Measurements from ENCODE around the gene MOSMO. TPM values are rescaled to one million over a fixed set of nuclear protein-coding genes. Genes with fewer than 3 reads are reported as not detected.
"Not testable (repeated sequence)": the region's sequence is repeated elsewhere in the genome, so short reads cannot be mapped to it uniquely, and the experiment has no call there.

MOSMO gene
- total RNA-seq, 1 experiment from 2014 or later, result 12.4 TPM

DNA sequence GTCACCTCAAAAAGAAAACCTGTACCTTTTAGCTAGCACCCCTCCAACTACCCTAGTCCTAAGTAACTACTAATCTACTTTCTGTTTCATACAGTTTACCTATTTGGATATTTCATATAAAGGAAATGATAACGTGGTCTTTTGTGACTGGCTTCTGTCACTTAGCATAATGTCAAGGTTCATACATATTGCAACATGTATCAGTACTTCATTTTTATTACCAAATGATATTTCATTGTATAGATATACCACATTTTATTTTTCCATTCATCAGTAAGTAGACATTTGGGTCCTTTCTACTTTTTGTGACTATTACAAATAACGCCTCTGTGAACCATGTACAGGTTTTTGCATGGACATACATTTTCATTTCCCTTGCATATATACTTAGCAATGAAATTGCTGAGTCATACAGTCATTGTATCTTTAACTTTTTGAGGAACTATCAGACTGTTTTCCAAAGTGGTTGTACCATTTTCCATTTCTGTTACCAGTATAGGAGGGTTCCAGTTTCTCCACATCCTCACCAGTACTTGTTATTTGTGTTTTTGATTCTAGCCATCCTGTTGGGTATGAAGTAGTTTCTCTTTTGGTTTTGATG is 23.7 kb downstream of the MOSMO start:
- Histone ChIP-seq H3F3A (ENCODE audit: low read length, unreplicated experiment) (no peaks in the 10 kb centered on the region), H3K79me2 (ENCODE audit: low read length) (peaks cover 96% of the 10 kb centered on the region), H3K9ac (ENCODE audit: low read length) (no peak overlapping the region), H2AFZ (ENCODE audit: low read length) (no peak overlapping the region), H3K9me2 (replicated peaks; ENCODE audit: low read length) (no peaks in the 10 kb centered on the region), H3K36me3 (ENCODE audit: low read depth, low read length) (peaks cover 28% of the 10 kb centered on the region), H3K9me3 (ENCODE audit: low read length) (no peaks in the 10 kb centered on the region), H4K20me1 (ENCODE audit: low read length) (no peaks in the 10 kb centered on the region), H3K4me1 (ENCODE audit: insufficient read depth, low read length) (peaks cover 35% of the 10 kb centered on the region), H3K4me3 (ENCODE audit: low read length) (no peak overlapping the region), H3K27me3 (ENCODE audit: low read length) (no peaks in the 10 kb centered on the region), H3K4me2 (ENCODE audit: low read length) (no peak overlapping the region), H3K27ac (ENCODE audit: low read length) (0 out of 2 replicates have a peak overlapping the region, but pooled peaks have one; percentile 11)
- intact Hi-C loops (cut with micrococcal nuclease), result no loop called here
- ATAC-seq (no peak), DNase-seq (no peak)
- no peak for TF ChIP-seq CTCF (conservative IDR thresholded peaks at IDR 0.05; ENCODE audit: low read depth, low read length)
- TF ChIP-seq EZH2phosphoT487 (IDR thresholded peaks at IDR 0.05; ENCODE audit: borderline replicate concordance, low read length), result no peak
- TF ChIP-seq EZH2 (IDR thresholded peaks at IDR 0.05; ENCODE audit: low read length, unreplicated experiment), result no peak
- ChIA-PET CTCF (no interaction called here), POLR2A (ENCODE audit: unreplicated experiment) (interaction anchor here (0.6 kb wide), 1 partner anchor 20 kb away, joined by 6 read pairs; no protein-coding TSS in a partner anchor)
- no TSS peak for BruUV-seq (replicated peaks)

DNA sequence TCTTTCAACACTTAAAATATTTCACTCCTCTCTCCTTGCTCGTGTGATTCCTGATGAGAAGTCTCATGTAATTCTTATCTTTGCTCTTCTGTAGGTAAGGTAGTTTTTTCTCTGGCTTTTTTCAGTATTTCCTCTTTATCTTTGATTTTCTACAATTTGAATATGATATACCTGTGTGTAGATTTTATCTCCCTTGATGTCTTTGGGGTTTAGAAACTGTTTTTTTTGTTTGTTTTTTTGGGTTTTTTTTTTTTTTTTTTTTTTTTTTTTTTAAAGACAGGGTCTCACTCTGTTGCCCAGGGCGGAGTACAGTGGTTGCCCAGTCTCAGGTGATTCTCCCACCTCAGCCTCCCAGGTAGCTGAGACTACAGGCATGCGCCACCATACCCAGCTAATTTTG is 26.6 kb downstream of the MOSMO start:
- Histone ChIP-seq H3K79me2 (ENCODE audit: low read length) (peaks cover 83% of the 10 kb centered on the region), H3K9me2 (replicated peaks; ENCODE audit: low read length) (no peaks in the 10 kb centered on the region), H3K4me1 (ENCODE audit: insufficient read depth, low read length) (peaks cover 9% of the 10 kb centered on the region), H3K36me3 (ENCODE audit: low read depth, low read length) (peaks cover 39% of the 10 kb centered on the region), H3K27ac (ENCODE audit: low read length) (no peak overlapping the region), H3K9ac (ENCODE audit: low read length) (no peak overlapping the region), H2AFZ (ENCODE audit: low read length) (no peak overlapping the region), H3K4me2 (ENCODE audit: low read length) (no peak overlapping the region), H3K27me3 (ENCODE audit: low read length) (no peaks in the 10 kb centered on the region), H3K9me3 (ENCODE audit: low read length) (no peaks in the 10 kb centered on the region), H4K20me1 (ENCODE audit: low read length) (no peaks in the 10 kb centered on the region), H3F3A (ENCODE audit: low read length, unreplicated experiment) (no peaks in the 10 kb centered on the region), H3K4me3 (ENCODE audit: low read length) (no peak overlapping the region)
- no peak for TF ChIP-seq EZH2phosphoT487 (IDR thresholded peaks at IDR 0.05; ENCODE audit: borderline replicate concordance, low read length)
- TF ChIP-seq EZH2 (IDR thresholded peaks at IDR 0.05; ENCODE audit: low read length, unreplicated experiment), result no peak
- TF ChIP-seq CTCF (conservative IDR thresholded peaks at IDR 0.05; ENCODE audit: low read depth, low read length), result no peak
- no peak for ATAC-seq
- POLR2A ChIA-PET (ENCODE audit: unreplicated experiment), result no interaction called here
- intact Hi-C loops (cut with micrococcal nuclease), result no loop called here
- no TSS peak for BruUV-seq (replicated peaks)
- no peak for DNase-seq
- CTCF ChIA-PET, result no interaction called here

- no peaks in the 10 kb centered on the region for H3F3A ChIP-seq (ENCODE audit: low read length, unreplicated experiment)
- no peaks in the 10 kb centered on the region for H3K27me3 ChIP-seq (ENCODE audit: low read length)
- TF ChIP-seq CTCF (conservative IDR thresholded peaks at IDR 0.05; ENCODE audit: low read depth, low read length) (no peak), EZH2 (IDR thresholded peaks at IDR 0.05; ENCODE audit: low read length, unreplicated experiment) (no peak), EZH2phosphoT487 (IDR thresholded peaks at IDR 0.05; ENCODE audit: borderline replicate concordance, low read length) (no peak)
- CTCF ChIA-PET, result no interaction called here
- POLR2A ChIA-PET (ENCODE audit: unreplicated experiment), result no interaction called here
- ATAC-seq (no peak), DNase-seq (no peak)
- H2AFZ ChIP-seq (ENCODE audit: low read length), result no peak overlapping the region
- intact Hi-C loops (cut with micrococcal nuclease), result no loop called here
- no TSS peak for BruUV-seq (replicated peaks)
- peaks cover 77% of the 10 kb centered on the region for H3K79me2 ChIP-seq (ENCODE audit: low read length)
- no peak overlapping the region for H3K4me3 ChIP-seq (ENCODE audit: low read length)
- no peaks in the 10 kb centered on the region for H3K9me3 ChIP-seq (ENCODE audit: low read length)
- no peak overlapping the region for H3K9ac ChIP-seq (ENCODE audit: low read length)
- H3K27ac ChIP-seq (ENCODE audit: low read length), result no peak overlapping the region
- peaks cover 39% of the 10 kb centered on the region for H3K36me3 ChIP-seq (ENCODE audit: low read depth, low read length)
- no peaks in the 10 kb centered on the region for H3K9me2 ChIP-seq (replicated peaks; ENCODE audit: low read length)
- H3K4me2 ChIP-seq (ENCODE audit: low read length), result no peak overlapping the region
- H3K4me1 ChIP-seq (ENCODE audit: insufficient read depth, low read length), result peaks cover 2% of the 10 kb centered on the region
- no peaks in the 10 kb centered on the region for H4K20me1 ChIP-seq (ENCODE audit: low read length)
Observed at GRCh38 chr16:22035153-22035552, 27.2 kb downstream of the MOSMO start.

DNA sequence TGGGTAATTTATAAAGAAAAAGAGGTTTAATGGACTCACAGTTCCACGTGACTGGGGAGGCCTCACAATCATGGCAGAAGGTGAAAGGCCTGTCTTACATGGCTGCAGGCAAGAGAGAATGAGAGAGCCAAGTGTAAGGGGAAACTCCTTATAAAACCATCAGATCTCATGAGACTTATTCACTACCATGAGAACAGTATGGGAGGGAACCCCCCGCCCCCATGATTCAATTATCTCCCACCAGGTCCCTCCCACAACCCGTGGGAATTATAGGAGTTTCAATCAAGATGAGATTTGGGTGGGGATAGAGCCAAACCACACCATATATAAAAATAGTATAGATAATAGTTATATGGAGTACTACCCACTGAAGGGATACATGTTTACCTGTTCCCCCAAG is 36.0 kb downstream of the MOSMO start:
- intact Hi-C loops (cut with micrococcal nuclease), result loop anchor here (5.0 kb wide), 1 partner anchor 33 kb away; no protein-coding TSS in a partner anchor
- H3K4me3 ChIP-seq (ENCODE audit: low read length); H2AFZ ChIP-seq (ENCODE audit: low read length); H3K36me3 ChIP-seq (ENCODE audit: low read depth, low read length); H3K4me2 ChIP-seq (ENCODE audit: low read length); H3K27ac ChIP-seq (ENCODE audit: low read length); BruUV-seq (replicated peaks); H4K20me1 ChIP-seq (ENCODE audit: low read length); POLR2A ChIA-PET (ENCODE audit: unreplicated experiment); H3K9ac ChIP-seq (ENCODE audit: low read length); H3K9me2 ChIP-seq (replicated peaks; ENCODE audit: low read length); H3K4me1 ChIP-seq (ENCODE audit: insufficient read depth, low read length); H3F3A ChIP-seq (ENCODE audit: low read length, unreplicated experiment); DNase-seq; H3K27me3 ChIP-seq (ENCODE audit: low read length); ATAC-seq; CTCF ChIA-PET; H3K9me3 ChIP-seq (ENCODE audit: low read length): not testable (repeated sequence)
- H3K79me2 ChIP-seq (ENCODE audit: low read length), result peaks cover 30% of the 10 kb centered on the region
